ENCODE data around the gene TPRG1L. TPM values are rescaled to one million over a fixed set of nuclear protein-coding genes. Genes with fewer than 3 reads are reported as not detected.

Gene TPRG1L
- total RNA-seq, 1 donor from 2014 or later, result 16.5 TPM

DNA sequence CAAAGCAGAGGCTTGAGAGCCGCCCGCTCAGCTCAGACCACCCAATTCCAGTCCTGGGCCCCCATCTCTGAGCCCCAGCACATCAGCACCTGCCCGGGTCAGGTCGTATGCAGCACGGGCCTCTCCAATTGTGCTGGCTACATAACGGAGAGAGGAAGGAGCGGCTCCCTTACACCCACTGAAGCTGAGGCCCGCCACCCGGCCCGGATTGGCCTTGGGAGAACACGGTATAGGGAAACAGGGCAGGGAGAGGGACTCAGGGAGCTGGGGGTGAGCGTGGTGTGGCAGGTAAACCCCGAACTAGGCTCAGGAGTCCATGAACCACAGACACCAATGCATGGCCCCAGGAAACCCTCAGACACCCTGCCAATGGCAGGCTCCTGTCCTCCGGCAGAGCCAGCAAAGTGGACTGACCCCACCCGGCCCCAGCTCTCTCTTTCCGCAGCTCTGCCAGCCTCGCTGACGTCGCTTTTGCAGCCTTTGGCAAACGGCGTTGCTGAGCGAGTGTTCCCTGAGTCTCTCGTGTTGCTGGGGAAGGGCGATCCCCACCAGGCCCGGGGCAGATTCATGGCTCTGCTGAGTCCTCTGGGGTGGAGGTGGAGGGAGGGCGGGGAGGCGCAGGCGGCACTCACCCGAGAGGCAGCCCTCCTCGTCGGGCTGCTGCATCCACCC lies 30.0 kb upstream of the TPRG1L start:
- DNase-seq, result no peak

DNA sequence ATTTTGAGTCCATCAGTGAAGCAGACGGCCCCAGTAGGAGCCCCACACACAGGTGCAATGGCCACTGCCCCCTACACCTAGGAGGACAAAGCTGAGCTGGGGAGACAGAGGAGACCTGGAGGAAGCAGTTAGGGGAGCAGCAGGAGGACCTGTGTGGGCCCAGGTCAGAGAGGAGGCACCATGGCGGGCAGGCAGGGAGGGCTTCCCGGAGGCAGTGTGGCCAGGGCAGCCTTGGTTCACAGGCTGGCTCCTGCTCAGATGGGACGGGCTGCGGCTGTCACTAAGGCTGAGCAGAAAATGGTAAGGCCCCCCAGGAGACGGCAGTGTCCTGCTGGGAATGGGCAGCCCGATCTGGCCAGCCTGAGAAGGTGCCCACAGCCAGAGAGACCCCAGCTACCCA lies 28.9 kb upstream of the TPRG1L start:
- DNase-seq, result no peak

DNA sequence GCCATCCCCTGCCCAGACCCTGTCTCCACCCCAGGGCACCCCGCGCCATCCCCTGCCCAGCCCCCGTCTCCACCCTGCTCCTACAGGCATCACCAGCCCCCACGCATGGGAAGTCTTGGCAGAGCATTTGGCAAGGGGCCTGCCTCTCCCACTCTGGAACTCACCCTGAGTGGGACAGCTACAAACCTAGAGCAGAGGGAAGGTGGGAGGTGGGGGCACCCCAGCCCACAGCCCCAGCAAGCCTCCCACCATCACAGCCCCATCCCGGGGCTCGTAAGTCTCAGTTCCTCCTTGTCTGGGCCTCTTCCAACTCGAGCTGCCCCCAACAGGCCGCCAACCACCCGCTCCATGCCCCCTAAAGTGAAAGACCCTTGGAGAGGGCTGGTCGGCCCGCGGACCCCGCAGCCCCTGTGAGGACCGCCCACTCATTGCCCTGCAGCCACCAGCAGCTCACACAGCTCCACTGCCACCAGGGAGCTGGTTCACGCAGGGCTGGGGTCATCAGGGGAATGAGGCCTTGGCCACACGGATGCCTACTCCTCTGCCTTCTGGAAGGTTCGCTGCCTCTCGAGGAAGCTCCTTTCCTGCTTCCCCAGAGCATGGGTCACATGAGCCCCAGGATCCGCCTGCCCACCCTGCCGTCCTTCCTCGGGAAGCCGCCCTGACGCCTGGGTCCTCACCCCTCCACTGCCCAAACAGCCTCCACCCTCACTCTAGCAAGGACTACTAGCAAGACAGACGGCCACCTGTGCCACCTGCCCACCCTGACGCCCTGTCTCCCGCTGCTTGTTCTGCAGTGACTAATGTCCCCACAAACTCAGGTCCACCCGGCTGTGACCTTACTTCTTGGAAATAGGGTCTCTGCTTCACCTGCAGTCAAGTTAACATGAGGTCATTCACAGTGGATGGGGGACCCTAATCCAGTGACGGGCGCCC lies 27.9 kb upstream of the TPRG1L start:
- no peak for DNase-seq

GRCh38 chr1:3597599-3597964 lies 27.2 kb upstream of the TPRG1L start:
- DNase-seq, result no peak

GRCh38 chr1:3598051-3598491 lies 26.7 kb upstream of the TPRG1L start:
- DNase-seq, result peak; percentile 23

DNA sequence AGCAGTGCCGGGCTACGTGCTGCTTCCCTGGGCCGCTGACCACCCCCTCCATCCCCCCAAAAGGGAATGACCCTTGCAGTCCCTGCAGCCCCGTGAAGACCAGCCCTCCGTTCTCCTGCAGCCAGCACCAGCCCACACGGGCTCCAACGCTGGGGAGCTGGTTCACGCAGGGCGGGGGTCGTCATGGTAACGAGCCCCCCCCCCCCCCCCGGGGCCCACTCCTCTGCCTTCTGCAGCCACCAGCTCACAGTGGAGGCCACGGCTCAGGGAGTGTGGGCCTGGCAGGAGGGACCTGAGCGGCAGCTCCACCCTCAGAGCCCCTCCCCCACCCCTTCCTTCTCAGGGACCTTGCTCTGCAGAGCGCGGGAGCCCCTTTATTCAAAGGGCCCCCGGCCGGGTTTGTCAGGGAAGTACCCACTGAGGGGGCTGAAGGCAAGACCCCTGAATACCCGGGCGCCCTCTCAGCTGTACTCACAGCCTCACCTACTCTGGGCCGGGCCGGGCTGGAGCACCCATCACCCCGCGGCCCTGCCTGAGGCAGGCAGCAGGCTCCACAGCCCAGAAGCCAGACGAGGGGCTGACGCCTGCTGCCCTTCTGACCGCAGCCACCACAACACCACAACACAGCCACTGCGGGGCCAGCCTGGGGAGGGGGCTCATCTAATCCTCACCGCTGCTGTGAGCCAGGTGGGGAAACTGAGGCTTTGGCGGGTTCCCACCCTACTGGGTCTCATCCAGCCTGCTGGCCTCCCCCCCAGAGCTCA lies 26.1 kb upstream of the TPRG1L start:
- DNase-seq, result no peak

DNA sequence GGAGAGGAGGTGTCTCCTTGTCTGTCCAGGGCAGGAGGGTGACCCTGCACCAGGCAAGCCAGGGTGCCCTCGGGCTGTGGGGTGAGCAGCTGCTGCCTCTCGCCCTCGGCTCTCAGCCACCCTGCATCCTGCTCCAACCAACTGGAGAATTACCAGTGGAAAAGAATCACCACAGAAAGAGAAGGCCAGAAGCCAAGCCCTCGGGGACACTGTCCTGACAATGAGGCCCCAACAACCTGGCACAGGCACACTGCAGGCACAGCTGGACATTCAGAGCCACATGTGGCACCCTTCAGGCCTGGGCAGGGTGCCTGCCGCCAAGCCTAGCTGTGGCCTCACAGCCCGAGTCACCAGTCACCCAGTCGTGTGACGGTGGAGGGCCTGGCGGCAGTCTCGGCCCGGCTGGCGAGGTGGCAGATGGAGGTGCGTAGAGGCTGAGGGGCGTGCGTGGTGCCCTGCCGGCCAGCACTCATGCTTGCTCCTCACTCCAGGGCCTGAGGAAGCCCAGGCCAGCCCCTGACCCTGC lies 25.5 kb upstream of the TPRG1L start:
- DNase-seq, result no peak

DNA sequence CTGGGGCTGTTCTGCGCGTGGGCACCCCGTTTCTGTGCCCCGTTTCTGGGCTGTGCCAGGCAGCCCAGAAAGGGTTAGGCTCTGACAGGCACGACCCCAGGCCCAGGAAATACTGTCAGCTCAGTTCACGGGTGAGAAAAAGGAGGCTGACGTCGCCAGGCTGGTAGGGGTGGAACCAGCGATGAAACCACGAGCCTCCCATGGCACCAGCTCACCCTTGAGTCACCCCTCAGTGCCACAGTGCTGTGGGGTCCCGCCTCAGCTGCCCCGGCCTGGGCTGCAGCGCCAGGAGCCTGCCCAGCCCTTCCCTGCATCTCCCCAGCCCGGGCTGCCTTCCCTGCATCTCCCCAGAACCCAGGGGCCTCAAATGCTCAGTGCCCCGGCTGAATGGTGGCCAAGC lies 25.0 kb upstream of the TPRG1L start:
- no peak for DNase-seq

DNA sequence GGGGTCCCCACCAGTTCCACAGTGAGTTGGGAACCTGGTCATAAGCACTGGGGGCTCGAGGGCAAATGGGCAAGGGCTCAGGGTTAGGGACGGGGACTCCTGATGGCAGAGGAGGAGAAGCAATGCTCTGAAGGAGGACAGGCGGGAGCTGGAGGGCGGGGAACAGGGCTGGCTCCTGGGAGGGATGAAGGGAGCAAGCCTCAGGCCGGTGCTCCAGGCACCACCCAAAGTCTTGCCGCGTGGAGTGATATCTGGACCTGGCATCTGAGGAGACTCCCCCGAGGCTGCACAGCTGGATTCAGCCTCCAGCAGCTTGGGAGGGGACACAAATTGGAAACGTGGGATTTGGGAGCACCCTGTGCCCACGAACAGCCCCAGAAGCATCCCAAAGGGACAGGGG lies 24.5 kb upstream of the TPRG1L start:
- DNase-seq, result no peak

GRCh38 chr1:3601743-3602142 lies 23.1 kb upstream of the TPRG1L start:
- no peak for DNase-seq

- DNase-seq, result no peak
Observed at GRCh38 chr1:3602375-3602774, 22.4 kb upstream of the TPRG1L start.

DNA sequence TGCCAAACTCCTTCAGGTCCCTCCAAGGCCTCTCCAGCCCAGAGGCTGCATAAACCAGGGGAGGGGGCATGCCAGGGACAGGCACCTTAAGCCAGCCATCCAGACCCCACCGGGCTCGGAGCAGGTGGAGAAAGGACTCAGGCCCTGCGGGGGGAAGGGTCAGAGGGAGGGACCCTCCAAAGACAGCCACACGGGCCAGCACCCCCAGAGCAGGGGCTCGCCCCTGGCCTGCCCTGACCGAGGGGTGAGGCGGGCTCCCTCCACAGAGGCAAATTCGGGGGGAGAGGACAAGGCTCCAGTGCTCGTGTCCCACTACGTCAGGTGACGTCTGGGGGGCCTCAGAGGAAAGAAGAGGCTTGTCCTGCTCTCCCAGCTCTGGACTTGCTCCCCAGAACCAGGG lies 21.7 kb upstream of the TPRG1L start:
- no peak for DNase-seq

DNA sequence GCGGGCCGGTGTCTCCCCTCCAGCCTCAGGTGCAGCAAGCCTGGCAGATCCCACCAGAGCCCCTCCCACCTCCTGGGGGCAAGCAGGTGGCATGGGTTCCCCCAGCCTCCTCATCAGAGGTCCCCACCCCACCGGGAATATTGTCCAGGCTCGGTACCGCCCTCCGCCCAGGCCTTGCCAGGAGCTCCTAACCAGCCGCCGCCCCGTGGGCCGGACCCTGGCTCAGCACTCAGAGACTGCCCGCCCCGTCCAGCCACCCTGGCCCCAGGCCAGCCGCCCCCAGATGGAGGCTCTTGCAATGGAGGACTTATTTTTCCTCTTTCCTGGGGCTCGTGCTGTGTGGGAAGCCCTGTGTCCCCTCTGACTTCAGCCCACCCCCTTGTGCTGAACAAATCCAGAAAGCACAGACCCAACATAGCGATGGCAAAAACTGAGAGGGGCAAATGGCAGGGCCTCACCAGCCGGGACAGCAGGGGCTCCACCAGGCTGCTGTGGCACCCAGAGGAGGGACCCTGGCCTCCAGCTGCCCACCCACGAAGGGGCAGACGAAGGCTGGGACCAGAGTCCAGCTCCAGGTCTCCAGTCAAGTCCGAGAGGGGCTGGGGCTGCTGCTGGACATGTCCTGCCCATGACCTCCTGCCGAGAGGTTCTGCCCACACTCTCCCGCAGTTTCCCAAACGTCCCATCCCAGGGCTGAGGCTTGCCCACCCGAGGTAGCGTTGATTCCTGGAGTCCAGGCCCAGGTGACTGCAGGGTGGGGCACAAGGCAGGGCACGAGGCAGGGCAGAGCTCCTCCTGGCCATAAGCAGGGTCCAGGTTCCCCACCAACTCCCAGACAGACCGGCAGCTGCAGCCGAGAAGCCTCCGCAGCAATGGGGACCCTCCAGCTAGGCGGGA lies 21.0 kb upstream of the TPRG1L start:
- DNase-seq, result no peak

- no peak for DNase-seq
Observed at GRCh38 chr1:3604468-3604974, 20.3 kb upstream of the TPRG1L start.

DNA sequence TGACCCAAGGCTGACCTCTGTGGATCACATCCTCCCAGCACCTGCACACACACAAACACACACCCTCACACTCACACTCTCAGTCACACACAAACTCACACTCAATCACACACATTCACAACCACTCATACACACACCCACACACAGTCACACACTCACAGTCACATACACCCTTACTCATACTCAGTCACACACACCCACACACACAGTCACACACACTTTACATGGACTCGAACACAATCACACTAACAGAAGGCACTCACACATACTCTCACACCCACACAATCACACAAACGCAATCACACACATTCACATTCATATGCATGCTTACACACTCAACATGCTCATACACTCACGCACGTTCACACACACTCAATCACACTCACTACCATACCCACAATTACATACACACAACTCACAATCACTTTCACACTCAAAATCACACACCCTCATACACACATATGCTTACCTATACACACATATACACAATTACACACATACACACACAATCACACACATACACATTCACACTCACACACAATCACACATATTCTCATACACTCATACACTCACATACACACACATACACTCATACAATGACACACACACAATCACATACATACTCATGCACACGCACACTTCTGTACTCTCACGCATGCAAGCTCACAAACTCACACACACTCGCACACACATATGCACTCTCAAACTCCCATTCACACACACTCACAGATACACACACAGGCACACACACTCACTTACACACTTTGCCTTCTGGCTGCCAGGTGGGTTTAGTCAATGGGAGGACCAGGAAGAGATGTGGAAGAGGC lies 19.6 kb upstream of the TPRG1L start:
- no peak for DNase-seq

- no peak for DNase-seq
Observed at GRCh38 chr1:3606779-3607702, 17.8 kb upstream of the TPRG1L start.

DNA sequence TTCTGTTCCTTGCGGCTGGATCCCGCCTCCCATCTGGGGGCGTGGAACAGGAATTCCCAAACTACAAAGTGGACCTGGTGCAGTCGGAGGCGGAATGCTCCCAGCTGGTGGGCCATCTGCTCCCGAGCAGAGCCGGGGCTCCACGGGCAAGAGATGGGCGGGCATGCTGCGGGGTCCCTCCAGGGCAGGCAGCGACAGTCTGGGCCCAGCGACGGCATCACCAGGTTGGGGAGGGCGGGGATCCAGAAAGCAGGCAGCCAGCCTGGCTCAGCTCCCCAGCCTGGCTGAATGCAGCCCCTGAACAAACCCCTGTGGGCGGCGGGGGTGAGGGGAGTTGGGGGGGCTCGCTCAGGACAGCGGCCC lies 17.1 kb upstream of the TPRG1L start:
- DNase-seq, result no peak

- no peak for DNase-seq
Observed at GRCh38 chr1:3608154-3608553, 16.7 kb upstream of the TPRG1L start.

DNA sequence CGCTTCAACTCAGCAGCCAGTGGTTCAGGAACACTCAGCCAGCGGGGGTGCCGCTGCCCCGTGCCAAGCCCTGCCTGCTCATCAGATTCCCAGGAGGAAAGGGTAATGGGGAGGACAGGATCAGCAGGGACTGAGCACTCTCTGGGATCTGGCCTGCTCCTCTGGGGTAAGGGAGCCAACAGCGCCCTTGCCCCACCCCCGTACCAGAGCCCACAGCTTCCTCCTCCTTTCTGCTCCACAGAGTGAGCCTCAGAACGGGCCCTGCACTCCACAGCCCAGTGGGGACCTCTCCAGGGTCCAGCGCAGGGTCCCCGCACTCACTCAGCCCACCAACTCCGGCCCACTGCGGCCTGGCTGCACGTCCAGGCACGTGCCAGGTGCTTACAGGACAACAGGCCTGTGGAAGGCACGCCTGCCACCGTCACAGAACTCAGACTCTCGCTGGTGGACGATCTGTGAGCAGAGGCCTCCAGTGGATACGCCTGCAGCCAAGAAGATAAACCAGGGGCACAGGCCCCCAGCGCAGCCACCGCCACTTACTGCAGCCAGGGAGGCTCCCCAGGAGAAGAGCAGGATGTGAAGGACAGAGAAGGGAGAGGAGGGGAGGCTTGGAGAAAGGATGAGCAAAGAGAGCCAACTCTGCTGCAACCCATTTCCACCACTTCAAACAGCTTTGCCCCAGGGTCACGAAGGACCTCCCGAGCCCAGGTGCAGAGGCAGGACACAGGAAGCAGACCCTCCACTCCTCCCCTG lies 15.6 kb upstream of the TPRG1L start:
- no peak for DNase-seq
